ENCODE data around the gene CDHR5. TPM values are rescaled to one million over a fixed set of nuclear protein-coding genes. Genes with fewer than 3 reads are reported as not detected.

CDHR5 gene
- total RNA-seq, 1 donor from 2014 or later, result not detected

DNA sequence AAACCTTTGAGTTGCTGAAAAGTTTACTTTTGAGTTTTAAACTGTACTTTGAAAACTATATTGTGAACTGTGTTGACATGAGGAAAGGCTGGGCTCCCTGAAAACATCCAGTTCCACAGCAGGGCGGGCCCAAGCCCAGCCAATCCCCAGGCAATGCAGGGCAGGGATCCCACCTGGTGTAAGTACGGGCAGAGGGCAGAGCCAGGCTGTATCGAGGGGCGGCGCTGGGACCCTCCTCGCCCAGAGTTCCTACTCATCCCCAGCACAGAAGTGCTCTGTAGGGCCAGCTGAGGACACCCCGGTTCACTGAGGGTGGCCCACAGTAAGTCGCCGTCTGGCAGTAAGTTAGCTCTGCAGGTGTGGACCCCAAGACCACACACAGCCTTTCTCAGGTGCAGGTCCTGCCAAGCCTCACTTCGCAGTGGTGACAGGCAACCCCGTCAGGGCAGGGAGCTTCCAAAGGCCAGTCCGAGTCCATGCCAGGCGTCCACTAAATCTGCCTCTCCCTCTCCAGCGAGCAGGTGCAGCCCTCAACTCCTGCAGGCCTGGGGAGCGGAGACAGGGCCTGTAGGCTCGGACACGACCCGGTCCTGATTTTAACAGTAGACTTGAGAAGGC, 57.6 kb downstream of the CDHR5 start:
- TF ChIP-seq, protein P1, sequence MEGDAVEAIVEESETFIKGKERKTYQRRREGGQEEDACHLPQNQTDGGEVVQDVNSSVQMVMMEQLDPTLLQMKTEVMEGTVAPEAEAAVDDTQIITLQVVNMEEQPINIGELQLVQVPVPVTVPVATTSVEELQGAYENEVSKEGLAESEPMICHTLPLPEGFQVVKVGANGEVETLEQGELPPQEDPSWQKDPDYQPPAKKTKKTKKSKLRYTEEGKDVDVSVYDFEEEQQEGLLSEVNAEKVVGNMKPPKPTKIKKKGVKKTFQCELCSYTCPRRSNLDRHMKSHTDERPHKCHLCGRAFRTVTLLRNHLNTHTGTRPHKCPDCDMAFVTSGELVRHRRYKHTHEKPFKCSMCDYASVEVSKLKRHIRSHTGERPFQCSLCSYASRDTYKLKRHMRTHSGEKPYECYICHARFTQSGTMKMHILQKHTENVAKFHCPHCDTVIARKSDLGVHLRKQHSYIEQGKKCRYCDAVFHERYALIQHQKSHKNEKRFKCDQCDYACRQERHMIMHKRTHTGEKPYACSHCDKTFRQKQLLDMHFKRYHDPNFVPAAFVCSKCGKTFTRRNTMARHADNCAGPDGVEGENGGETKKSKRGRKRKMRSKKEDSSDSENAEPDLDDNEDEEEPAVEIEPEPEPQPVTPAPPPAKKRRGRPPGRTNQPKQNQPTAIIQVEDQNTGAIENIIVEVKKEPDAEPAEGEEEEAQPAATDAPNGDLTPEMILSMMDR (IDR thresholded peaks at IDR 0.05; ENCODE audit: partially characterized antibody, unreplicated experiment), result no peak
- Mint-ChIP-seq H3K4me3 (ENCODE audit: unreplicated experiment) (peak overlapping the region; percentile 85), H3K9me3 (ENCODE audit: unreplicated experiment) (peaks cover 2% of the 10 kb centered on the region), H3K27ac (ENCODE audit: unreplicated experiment) (peak overlapping the region; percentile 28), H3K27me3 (ENCODE audit: unreplicated experiment) (peaks cover 9% of the 10 kb centered on the region), H3K36me3 (ENCODE audit: unreplicated experiment) (no peaks in the 10 kb centered on the region), H3K4me1 (ENCODE audit: low read depth, unreplicated experiment) (no peaks in the 10 kb centered on the region)
- no peak for DNase-seq

Small RNA genes within 50 kb of the gene (microRNA-seq; reads per million reads assigned to microRNA genes)
- gene MIR210 (ENCODE audit: unreplicated experiment), result 770 reads per million, percentile 88 among the genes with 10 or more reads in this experiment

Other genes with a start within 250 kb of the CDHR5 start
- gene PKP3, start 230.7 kb downstream of the CDHR5 start, total RNA-seq (ENCODE audit: unreplicated experiment), result not detected
- 26.5 TPM for gene SIGIRR, start 210.0 kb downstream of the CDHR5 start, total RNA-seq (ENCODE audit: unreplicated experiment)
- 1.8 TPM for gene ANO9, start 182.9 kb downstream of the CDHR5 start, total RNA-seq (ENCODE audit: unreplicated experiment)
- gene PTDSS2, start 174.7 kb downstream of the CDHR5 start, total RNA-seq (ENCODE audit: unreplicated experiment), result 123 TPM
- 85.9 TPM for gene RNH1, start 117.7 kb downstream of the CDHR5 start, total RNA-seq (ENCODE audit: unreplicated experiment)
- gene HRAS, start 89.4 kb downstream of the CDHR5 start, total RNA-seq (ENCODE audit: unreplicated experiment), result 140 TPM
- gene LRRC56, start 87.4 kb downstream of the CDHR5 start, total RNA-seq (ENCODE audit: unreplicated experiment), result 2.6 TPM
- gene LMNTD2, start 64.2 kb downstream of the CDHR5 start, total RNA-seq (ENCODE audit: unreplicated experiment), result 2.3 TPM
- 9.4 TPM for gene RASSF7, start 64.0 kb downstream of the CDHR5 start, total RNA-seq (ENCODE audit: unreplicated experiment)
- gene PHRF1, start 48.5 kb downstream of the CDHR5 start, total RNA-seq (ENCODE audit: unreplicated experiment), result 41.6 TPM
- 17.7 TPM for gene IRF7, start 9.0 kb downstream of the CDHR5 start, total RNA-seq (ENCODE audit: unreplicated experiment)
- not detected for gene SCT, start 2.2 kb upstream of the CDHR5 start, total RNA-seq (ENCODE audit: unreplicated experiment)
- 2.9 TPM for gene DRD4, start 12.3 kb upstream of the CDHR5 start, total RNA-seq (ENCODE audit: unreplicated experiment)
- gene DEAF1, start 70.3 kb upstream of the CDHR5 start, total RNA-seq (ENCODE audit: unreplicated experiment), result 51.5 TPM
- 29.7 TPM for gene TMEM80, start 70.9 kb upstream of the CDHR5 start, total RNA-seq (ENCODE audit: unreplicated experiment)
- gene EPS8L2, start 81.3 kb upstream of the CDHR5 start, total RNA-seq (ENCODE audit: unreplicated experiment), result 12.7 TPM
- 182 TPM for gene TALDO1, start 122.5 kb upstream of the CDHR5 start, total RNA-seq (ENCODE audit: unreplicated experiment)
- 67.5 TPM for gene GATD1, start 152.5 kb upstream of the CDHR5 start, total RNA-seq (ENCODE audit: unreplicated experiment)
- 58.7 TPM for gene CEND1, start 165.1 kb upstream of the CDHR5 start, total RNA-seq (ENCODE audit: unreplicated experiment)
- gene SLC25A22, start 173.3 kb upstream of the CDHR5 start, total RNA-seq (ENCODE audit: unreplicated experiment), result 93.9 TPM
- gene PIDD1, start 180.3 kb upstream of the CDHR5 start, total RNA-seq (ENCODE audit: unreplicated experiment), result 37.0 TPM
- gene RPLP2, start 185.0 kb upstream of the CDHR5 start, total RNA-seq (ENCODE audit: unreplicated experiment), result 997 TPM
- gene PNPLA2, start 194.0 kb upstream of the CDHR5 start, total RNA-seq (ENCODE audit: unreplicated experiment), result 32.3 TPM
- 19.7 TPM for gene CRACR2B, start 203.0 kb upstream of the CDHR5 start, total RNA-seq (ENCODE audit: unreplicated experiment)
- gene CD151, start 208.0 kb upstream of the CDHR5 start, total RNA-seq (ENCODE audit: unreplicated experiment), result 346 TPM
- gene POLR2L, start 217.6 kb upstream of the CDHR5 start, total RNA-seq (ENCODE audit: unreplicated experiment), result 106 TPM
- 82.5 TPM for gene TSPAN4, start 217.9 kb upstream of the CDHR5 start, total RNA-seq (ENCODE audit: unreplicated experiment)

Measured in glutamatergic neuron (in vitro differentiated cells).